Bronchial epithelial cell (primary cell): ENCODE data around the gene RRP9. TPM values are rescaled to one million over a fixed set of nuclear protein-coding genes. Genes with fewer than 3 reads are reported as not detected.

Experiments used
- DNase-seq: peaks from one replicate; pipeline ENCODE4 v3.0.0-alpha.2; 2010; ENCODE audit warnings: low read depth
- FAIRE-seq: peaks from 2 replicates; lab custom pipeline; 2011; peaks lifted over from hg19 to GRCh38; lab: Jason Lieb, UNC
- H3K27me3 ChIP-seq: 2 replicates; pipeline ENCODE4 v1.5.1; 2011; ENCODE audit warnings: low read length; ENCODE audit not compliant: control insufficient read depth, insufficient read depth
- H3K36me3 ChIP-seq: 2 replicates; pipeline ENCODE4 v1.5.1; 2011; ENCODE audit warnings: low read length; ENCODE audit not compliant: control insufficient read depth, insufficient read depth
- H3K4me3 ChIP-seq: 2 replicates; pipeline ENCODE4 v1.5.1; 2011; ENCODE audit warnings: mild to moderate bottlenecking, low read depth, low read length, control low read depth
- total RNA-seq: library from RNA; depleted of rRNA; stranded (reverse); fragments of >200 nt; gene quantifications from 2 replicates; pipeline ENCODE4 v1.2.1, GENCODE V29; 2014
- TF ChIP-seq, protein P1 (sequence below): IDR thresholded peaks from 2 replicates; pipeline ENCODE4 v1.5.1; 2011; ENCODE audit warnings: mild to moderate bottlenecking, moderate library complexity, low read length, control low read depth, inconsistent platforms; ENCODE audit not compliant: insufficient read depth, severe bottlenecking

Gene RRP9
- total RNA-seq, 1 donor from 2014 or later: 70.8 TPM

DNA sequence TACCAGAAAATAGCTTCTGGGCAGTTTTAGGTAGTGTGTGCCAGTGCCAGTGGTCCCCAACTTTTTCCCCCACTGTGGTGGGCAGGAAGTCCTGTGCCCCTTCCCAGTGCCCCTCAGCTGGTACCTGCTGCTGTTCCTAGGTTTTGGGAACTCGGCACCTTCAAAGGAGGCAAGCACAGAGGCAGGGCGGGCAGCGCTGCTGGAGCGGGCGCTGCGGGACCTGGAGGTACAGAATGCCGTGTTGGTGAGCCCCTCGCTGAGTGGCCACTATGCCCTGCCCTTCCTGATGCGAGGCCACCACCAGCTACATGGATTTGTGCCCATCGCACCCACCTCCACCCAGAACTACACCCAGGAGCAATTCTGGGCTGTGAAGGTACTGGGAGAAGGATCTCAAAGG is 38.5 kb upstream of the RRP9 start:
- FAIRE-seq: no peak

DNA sequence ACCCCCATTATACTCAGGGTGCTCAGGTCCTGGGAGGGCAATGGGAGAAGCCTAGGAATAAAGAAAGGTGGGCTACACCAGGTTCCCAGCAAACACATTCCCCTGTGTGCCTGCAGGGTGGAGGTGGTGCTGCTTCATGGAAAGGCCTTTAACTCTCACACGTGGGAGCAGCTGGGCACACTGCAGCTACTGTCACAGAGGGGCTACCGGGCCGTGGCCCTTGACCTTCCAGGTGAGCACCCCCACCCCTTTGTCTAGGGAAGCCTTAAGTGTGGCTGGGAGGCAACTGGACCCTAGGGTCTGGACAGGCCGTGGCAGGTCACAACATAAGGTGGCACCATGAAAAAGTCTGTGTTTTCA is 36.4 kb upstream of the RRP9 start:
- TF ChIP-seq, protein P1, sequence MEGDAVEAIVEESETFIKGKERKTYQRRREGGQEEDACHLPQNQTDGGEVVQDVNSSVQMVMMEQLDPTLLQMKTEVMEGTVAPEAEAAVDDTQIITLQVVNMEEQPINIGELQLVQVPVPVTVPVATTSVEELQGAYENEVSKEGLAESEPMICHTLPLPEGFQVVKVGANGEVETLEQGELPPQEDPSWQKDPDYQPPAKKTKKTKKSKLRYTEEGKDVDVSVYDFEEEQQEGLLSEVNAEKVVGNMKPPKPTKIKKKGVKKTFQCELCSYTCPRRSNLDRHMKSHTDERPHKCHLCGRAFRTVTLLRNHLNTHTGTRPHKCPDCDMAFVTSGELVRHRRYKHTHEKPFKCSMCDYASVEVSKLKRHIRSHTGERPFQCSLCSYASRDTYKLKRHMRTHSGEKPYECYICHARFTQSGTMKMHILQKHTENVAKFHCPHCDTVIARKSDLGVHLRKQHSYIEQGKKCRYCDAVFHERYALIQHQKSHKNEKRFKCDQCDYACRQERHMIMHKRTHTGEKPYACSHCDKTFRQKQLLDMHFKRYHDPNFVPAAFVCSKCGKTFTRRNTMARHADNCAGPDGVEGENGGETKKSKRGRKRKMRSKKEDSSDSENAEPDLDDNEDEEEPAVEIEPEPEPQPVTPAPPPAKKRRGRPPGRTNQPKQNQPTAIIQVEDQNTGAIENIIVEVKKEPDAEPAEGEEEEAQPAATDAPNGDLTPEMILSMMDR: no peak
- FAIRE-seq (no peak), DNase-seq (no peak)
- Histone ChIP-seq H3K36me3 (no peaks in the 10 kb centered on the region), H3K27me3 (no peaks in the 10 kb centered on the region), H3K4me3 (no peak overlapping the region)

More for the DNA sequence above, 38.5 kb upstream of the RRP9 start:
- no peak for DNase-seq
- Histone ChIP-seq H3K36me3 (peaks cover 1% of the 10 kb centered on the region), H3K4me3 (no peak overlapping the region), H3K27me3 (no peaks in the 10 kb centered on the region)
- TF ChIP-seq, protein P1: no peak

DNA sequence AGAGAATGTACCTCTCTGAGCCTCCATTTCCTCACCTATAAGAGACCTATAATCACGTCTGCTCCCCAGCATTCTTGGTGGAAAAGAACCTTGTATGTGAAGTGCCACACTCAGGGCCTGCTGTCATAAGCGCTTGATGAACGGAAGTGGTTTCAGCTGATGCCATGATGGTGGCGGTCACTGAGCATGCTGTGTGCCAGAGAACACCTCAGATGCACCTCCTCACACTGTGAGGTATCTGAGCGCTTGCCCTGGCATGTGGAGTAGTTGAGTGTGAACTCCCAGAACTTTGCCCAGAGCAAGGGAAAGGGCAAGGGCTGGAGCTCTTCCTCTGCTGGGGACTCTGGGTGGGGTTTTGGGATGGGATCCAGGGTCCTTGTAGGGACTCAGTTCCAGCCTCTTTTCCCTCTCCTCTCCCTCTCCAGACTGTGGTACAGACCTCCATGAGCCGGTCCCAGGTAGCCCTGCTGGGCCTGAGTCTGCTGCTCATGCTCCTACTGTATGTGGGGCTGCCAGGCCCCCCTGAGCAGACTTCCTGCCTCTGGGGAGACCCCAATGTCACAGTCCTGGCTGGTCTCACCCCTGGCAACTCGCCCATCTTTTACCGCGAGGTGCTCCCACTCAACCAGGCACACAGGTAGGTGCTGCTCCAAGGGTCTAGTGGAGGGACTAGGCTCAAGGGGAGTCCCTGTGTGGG is 35.9 kb upstream of the RRP9 start:
- no peak for FAIRE-seq
- TF ChIP-seq, protein P1: no peak
- no peaks in the 10 kb centered on the region for H3K36me3 ChIP-seq
- H3K4me3 ChIP-seq: no peak overlapping the region
- DNase-seq: peak; percentile 57
- no peaks in the 10 kb centered on the region for H3K27me3 ChIP-seq

DNA sequence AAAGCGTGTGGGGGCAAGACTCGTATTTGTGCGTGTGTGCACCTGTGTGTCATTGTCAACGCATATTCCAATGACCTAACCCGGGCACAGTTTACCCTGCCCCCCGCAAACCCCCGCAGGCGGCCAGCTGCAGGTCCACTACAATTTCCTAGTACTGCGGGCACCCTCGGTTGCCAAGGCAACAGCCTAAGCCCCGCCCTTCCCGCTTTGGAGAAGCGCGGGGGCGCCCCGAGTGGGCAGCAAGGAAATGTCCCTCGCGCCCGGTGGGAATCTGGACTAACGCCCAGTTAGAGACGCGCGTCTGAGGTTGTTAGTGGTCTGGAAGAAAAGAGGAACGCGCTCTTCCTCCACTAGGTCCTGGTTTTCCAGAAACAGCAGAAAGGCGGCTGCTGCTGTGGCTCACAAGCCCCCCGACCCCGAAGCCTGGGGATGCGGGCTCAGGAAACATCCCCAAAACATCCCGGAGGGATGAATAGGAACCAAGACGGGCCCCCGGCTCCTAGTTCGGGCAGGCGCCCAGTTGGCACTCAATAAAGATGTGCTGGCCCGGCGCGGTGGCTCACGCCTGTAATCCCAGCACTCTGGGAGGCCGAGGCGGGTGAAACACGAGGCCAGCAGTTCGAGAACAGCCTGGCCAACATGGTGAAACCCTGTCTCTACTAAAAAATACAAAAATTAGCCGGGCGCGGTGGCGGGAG is 34.3 kb upstream of the RRP9 start:
- TF ChIP-seq, protein P1: no peak
- FAIRE-seq (no peak), DNase-seq (no peak)
- no peaks in the 10 kb centered on the region for H3K27me3 ChIP-seq
- no peak overlapping the region for H3K4me3 ChIP-seq
- H3K36me3 ChIP-seq: peaks cover 2% of the 10 kb centered on the region

DNA sequence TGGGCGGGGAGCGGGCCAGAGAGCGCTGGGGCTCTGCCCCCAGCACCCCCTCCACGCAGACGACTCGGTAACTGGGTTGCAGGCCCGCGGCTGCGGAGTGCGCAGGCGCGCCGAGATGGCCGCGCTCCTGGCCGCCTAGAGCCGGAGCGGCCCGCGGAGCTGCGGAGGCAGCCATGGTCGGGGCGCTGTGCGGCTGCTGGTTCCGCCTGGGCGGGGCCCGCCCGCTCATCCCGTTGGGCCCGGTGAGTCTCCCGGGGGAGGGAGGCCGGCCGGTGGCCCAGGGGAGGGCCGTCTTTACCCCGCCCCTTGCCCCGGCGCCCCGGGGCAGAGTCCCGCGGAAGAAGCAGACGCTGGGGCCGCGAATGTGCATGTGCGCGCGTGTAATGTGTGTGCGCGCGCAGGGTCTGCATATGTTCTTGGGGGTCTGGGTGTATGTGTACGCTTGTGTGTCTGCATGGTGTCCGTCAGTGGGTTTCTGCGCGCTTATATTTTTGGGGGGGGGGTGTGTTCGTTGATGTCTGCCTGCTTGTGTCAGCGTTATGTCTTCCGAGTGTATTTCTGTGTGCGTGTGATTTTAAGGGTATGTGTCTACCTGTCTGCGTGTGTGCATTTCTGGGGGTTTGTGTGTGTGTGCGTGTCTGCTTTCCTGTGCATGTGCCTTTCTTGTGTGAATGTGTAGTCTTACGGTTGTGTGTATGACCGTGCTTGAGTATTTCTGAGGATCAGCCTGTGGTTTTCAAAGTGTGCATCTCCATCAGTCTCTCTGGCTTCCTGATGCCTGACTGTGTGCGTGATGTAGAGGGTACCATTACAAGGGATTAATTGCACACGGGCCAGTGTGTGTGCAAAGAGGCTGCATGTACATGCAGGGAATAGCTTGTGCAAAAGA is 33.5 kb upstream of the RRP9 start, which contains the start of gene ABHD14A:
ABHD14A (plus strand) TSS at position 102 of the 889 bp plus-strand sequence; CDS start at position 174, 72 bp downstream.
- peak within 1 kb of the TSS; percentile 68 for H3K4me3 ChIP-seq
- no peaks in the 10 kb centered on the region for H3K27me3 ChIP-seq
- H3K36me3 ChIP-seq: peaks cover 2% of the 10 kb centered on the region
- peak; percentile 61 for DNase-seq
- FAIRE-seq: no peak
- TF ChIP-seq, protein P1: no peak
